Spleen (tissue), 11 donors: ENCODE results near the gene VPREB3. TPM values are rescaled to one million over a fixed set of nuclear protein-coding genes. Genes with fewer than 3 reads are reported as not detected.
A peak's percentile ranks its signal among the peaks of the same experiment; 100 is the strongest.

Source experiments
- DNase-seq: peaks from one replicate; pipeline ENCODE4 v3.0.0-alpha.2; 2020
- H3K27ac ChIP-seq, 8 donors: fragments of 200-600 bp; sonication (generic) in 7 of 8; 1 replicate in 4 of 8; 2 replicates in 4 of 8; pipeline versions ENCODE4 v1.5.0 to v1.8.0; 2016 to 2021; ENCODE audit warnings: inconsistent platforms in 4 of 8, mild to moderate bottlenecking in 4 of 8, moderate library complexity in 1 of 8
- H3K27me3 ChIP-seq, 7 donors: fragments of 200-600 bp; sonication (generic) in 6 of 7; replicated peaks in 1 of 7; 1 replicate in 4 of 7; 2 replicates in 3 of 7; pipeline versions ENCODE4 v1.5.0 to v1.8.0; 2016 to 2021; ENCODE audit warnings: inconsistent platforms in 3 of 7, mild to moderate bottlenecking in 1 of 7
- H3K36me3 ChIP-seq, 6 donors: fragments of 200-600 bp; sonication (generic) in 5 of 6; 1 replicate in 4 of 6; 2 replicates in 2 of 6; pipeline versions ENCODE4 v1.5.0 to v1.8.0; 2016 to 2021; ENCODE audit warnings: inconsistent platforms in 2 of 6
- H3K4me1 ChIP-seq, 6 donors: fragments of 200-600 bp; sonication (generic) in 5 of 6; 1 replicate in 3 of 6; 2 replicates in 3 of 6; pipeline versions ENCODE4 v1.5.0 to v1.8.0; 2016 to 2021; ENCODE audit warnings: inconsistent platforms in 3 of 6
- H3K4me3 ChIP-seq, 8 donors: fragments of 200-600 bp; sonication (generic) in 7 of 8; 1 replicate in 4 of 8; 2 replicates in 4 of 8; pipeline versions ENCODE4 v1.5.0 to v1.8.0; 2016 to 2021; ENCODE audit warnings: inconsistent platforms in 4 of 8, mild to moderate bottlenecking in 4 of 8, moderate library complexity in 2 of 8
- H3K9me3 ChIP-seq, 8 donors: fragments of 200-600 bp; sonication (generic) in 7 of 8; 1 replicate in 4 of 8; 2 replicates in 4 of 8; pipeline versions ENCODE4 v1.5.0 to v1.8.0; 2016 to 2021; ENCODE audit warnings: inconsistent platforms in 4 of 8
- POLR2A ChIP-seq, 3 donors: fragments of 450-650 bp; IDR thresholded peaks; one replicate each; pipeline ENCODE4 v1.5.1; 2017; ENCODE audit warnings: antibody characterized with exemption in 3 of 3, mild to moderate bottlenecking in 1 of 3
- POLR2AphosphoS5 ChIP-seq, 3 donors: sonication (generic); formaldehyde crosslinking; IDR thresholded peaks; one replicate each; pipeline ENCODE4 v1.5.1; 2017; ENCODE audit warnings: antibody characterized with exemption in 3 of 3
- WGBS, 5 donors: extraction: QIAGEN DNeasy Blood & Tissue Kit in 3 of 5; methylation state at CpG; one replicate each; pipeline versions ENCODE4 v1.1.5 to v1.1.7; 2013 to 2018; 5-methylcytosine and 5-hydroxymethylcytosine counted together
- intact Hi-C: fragments of 100-400 bp; cut with DNase I; formaldehyde crosslinking; loops from one replicate; pipeline ENCODE4 v1.15.0; 2023; ENCODE audit warnings: low total_unique reads
- polyA plus RNA-seq, 3 donors: library from polyadenylated mRNA; stranded (reverse); fragments of 200-250 nt; gene quantifications; one replicate each; pipeline ENCODE4 v1.2.1, GENCODE V29; 2013
- total RNA-seq, 7 donors: library from RNA; depleted of rRNA in 3 of 7; stranded (reverse); fragments of >200 nt in 3 of 7; fragmentation: NEBNext Ultra II Directional in 4 of 7; extraction: Animal tissue kit (Norgen Biotek cat#: 25700) in 4 of 7; gene quantifications; one replicate each; pipeline versions ENCODE4 v1.1.0 to v1.2.1, GENCODE V29; 2016 to 2021
- TF ChIP-seq, protein P1 (sequence below), 11 experiments: fragments of 200-600 bp in 7 of 11; fragments of 450-650 bp in 4 of 11; sonication (generic) in 4 of 11; IDR thresholded peaks in 8 of 11; conservative IDR thresholded peaks in 3 of 11; 1 replicate in 7 of 11; 2 replicates in 4 of 11; pipeline versions ENCODE4 v1.4.0 to v1.8.0; 2016 to 2021; ENCODE audit warnings: antibody characterized with exemption in 11 of 11, inconsistent platforms in 4 of 11, mild to moderate bottlenecking in 1 of 11
- donor health status: healthy with polysubstance abuse.
- donor health status: DM: no; HTN: no; CAD: no; lungs with moderate emphysema.
- donor health status: DM: no; HTN: no; CAD: no.
- donor health status: Bipolar disorder and iron deficiency.
- donor health status: healthy.
- donor health status: DM: no; HTN: no; CAD: no.
- donor health status: DM: yes; HTN: yes; CAD: no.

VPREB3 gene
- total and polyA plus RNA-seq, 10 donors: 24.9 to 472 (median 57.9) TPM

DNA sequence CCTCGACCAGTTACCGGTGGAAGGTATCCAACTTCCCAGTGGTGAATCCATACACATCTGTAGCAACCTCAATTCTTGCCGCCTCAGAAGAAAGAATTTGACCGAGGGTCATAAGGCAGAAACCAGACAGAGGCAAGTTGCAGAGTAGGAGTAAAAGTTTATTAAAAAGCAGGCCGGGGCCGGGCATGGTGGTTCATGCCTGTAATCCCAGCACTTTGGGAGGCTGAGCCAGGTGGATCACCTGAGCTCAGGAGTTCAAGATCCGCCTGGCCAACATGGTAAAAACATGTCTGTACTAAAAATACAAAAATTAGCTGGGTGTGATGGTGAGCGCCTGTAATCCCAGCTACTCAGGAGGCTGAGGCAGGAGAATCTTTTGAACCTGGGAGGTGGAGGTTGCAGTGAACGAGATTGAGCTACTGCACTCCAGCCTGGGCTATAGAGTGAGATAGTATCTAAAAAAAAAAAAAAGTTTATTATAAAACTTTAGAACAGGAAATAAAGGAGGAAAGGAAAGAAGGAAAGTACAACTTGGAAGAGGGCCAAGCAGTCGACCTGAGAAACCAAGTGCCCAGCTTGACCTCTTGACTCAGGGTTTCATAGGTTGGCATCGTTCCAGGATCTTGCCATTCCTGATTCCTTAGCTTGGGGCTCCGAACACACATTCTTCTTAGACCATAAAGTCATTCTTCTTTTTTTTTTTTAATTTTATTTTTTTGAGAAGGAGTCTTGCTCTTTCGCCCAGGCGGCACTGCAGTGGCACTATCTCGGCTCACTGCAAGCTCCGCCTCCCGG lies 35.7 kb downstream of the VPREB3 start:
- intact Hi-C loops: loop anchor here (5.0 kb wide), 1 partner anchor 69 kb away; the partner anchor contains the start of gene SMARCB1
- WGBS, 5 donors: 86 to 92% (median 88%) methylated on average over 17 of the region's 17 CpGs

DNA sequence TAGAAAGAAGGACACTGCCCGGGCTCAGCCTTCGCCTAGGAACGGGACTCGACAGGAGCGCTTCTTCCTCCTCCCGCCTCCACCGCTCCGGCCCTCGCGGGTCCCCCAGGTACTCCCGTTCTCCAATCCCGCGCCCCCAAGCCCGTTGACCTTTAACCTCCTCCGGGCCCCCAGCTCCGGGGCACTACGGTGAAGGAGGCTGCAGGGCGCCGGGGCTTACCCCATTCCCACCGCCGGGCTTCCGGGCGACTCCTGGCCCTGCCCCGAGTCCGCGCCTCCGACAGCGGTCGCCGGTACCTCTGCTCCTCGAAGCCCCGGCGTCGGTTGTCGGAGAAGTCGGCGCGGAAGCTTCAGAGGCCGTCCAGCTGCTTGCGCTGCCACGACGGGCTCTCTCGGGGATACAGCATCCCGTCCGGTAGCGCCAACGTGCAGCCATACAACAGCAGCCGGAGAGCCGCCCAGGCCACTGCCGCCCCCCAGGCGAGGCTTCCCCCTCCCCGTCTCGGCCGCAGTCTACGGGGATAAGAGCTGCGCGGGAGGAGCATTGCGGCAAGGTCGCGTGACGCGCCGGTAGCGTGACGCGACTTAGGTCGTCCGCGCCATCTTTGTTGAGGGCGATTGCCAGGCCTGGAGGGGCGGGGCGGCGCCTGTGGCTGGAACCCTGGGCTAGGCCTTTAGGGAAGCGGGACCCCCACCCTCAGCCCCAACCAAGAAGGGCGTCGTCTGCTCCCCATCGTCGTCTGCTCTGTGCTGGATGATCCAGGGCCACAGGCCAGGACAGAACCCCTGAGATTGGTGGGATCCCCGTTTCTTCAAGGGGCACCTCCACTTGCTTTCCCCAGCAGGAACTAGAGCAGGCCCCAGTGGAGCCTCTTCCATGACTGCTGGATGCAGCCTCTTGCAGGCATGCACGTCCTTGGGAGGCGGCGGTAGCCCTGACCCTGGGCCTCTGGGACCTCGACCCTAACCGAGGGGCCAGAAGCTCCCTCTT lies 37.1 kb downstream of the VPREB3 start:
- Histone ChIP-seq H3K9me3 (no peaks in the 10 kb centered on the region), H3K27ac (peak overlapping the region; percentile 71 to 92 (median 83)), H3K27me3 (no peaks in the 10 kb centered on the region), H3K36me3 (peaks cover 0 to 33% (median 24%) of the 10 kb centered on the region in 6 donors), H3K4me3 (peak overlapping the region; percentile 72 to 96 (median 81)), H3K4me1 (peaks cover 7 to 26% (median 21%) of the 10 kb centered on the region in 6 donors)
- WGBS, 5 donors: 1 to 6% (median 4%) methylated on average over 25 to 84 of the region's 84 CpGs
- TF ChIP-seq POLR2AphosphoS5 (IDR thresholded peaks at IDR 0.05) (peak; percentile 97 to 98 (median 98)), POLR2A (IDR thresholded peaks at IDR 0.05) (peak in 1 of 3 donors; percentile 73)
- TF ChIP-seq, protein P1, sequence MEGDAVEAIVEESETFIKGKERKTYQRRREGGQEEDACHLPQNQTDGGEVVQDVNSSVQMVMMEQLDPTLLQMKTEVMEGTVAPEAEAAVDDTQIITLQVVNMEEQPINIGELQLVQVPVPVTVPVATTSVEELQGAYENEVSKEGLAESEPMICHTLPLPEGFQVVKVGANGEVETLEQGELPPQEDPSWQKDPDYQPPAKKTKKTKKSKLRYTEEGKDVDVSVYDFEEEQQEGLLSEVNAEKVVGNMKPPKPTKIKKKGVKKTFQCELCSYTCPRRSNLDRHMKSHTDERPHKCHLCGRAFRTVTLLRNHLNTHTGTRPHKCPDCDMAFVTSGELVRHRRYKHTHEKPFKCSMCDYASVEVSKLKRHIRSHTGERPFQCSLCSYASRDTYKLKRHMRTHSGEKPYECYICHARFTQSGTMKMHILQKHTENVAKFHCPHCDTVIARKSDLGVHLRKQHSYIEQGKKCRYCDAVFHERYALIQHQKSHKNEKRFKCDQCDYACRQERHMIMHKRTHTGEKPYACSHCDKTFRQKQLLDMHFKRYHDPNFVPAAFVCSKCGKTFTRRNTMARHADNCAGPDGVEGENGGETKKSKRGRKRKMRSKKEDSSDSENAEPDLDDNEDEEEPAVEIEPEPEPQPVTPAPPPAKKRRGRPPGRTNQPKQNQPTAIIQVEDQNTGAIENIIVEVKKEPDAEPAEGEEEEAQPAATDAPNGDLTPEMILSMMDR (IDR thresholded peaks at IDR 0.05 in 8 of 11, conservative IDR thresholded peaks at IDR 0.05 in 3 of 11): peak in 3 of 11 experiments; percentile 15 to 25 (median 16)
- intact Hi-C loops: loop anchor here (5.0 kb wide), 1 partner anchor 70 kb away; the partner anchor contains the start of gene SMARCB1
- DNase-seq: peak; percentile 96

More for the DNA sequence above, 35.7 kb downstream of the VPREB3 start:
- no peak overlapping the region for H3K4me3 ChIP-seq
- H3K27ac ChIP-seq: no peak overlapping the region
- H3K4me1 ChIP-seq: peaks cover 7 to 26% (median 21%) of the 10 kb centered on the region in 6 donors
- TF ChIP-seq, protein P1 (IDR thresholded peaks at IDR 0.05 in 8 of 11, conservative IDR thresholded peaks at IDR 0.05 in 3 of 11): no peak
- TF ChIP-seq POLR2A (IDR thresholded peaks at IDR 0.05): no peak
- TF ChIP-seq POLR2AphosphoS5 (IDR thresholded peaks at IDR 0.05): no peak
- peaks cover 0 to 18% (median 15%) of the 10 kb centered on the region in 6 donors for H3K36me3 ChIP-seq
- H3K27me3 ChIP-seq: no peaks in the 10 kb centered on the region
- no peaks in the 10 kb centered on the region for H3K9me3 ChIP-seq
- no peak for DNase-seq

DNA sequence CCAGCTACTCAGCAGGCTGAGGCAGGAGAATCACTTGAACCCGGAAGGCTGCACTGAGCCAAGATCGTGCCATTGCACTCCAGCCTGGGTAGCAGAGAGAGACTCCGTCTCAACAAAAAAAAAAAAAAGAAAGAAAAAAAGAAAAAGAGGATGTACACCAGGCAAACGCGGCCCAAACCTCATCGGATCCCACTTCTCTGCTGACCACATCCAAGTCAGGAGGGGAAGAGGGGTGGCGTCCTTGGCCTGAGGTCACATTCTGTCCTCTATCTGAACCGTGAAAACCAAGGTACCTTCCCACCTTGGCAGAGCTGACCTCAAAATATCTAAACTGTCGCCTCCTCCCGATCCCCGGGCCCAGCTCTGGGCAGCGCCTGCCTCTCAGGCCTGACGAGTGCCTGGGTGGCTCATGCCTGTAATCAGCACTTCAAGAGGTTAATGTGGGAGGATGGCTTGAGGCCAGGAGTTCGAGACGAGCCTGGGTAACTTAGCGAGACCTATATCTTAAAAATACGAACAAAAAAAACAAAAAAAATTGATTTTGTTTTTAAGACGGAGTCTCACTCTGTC lies 38.3 kb downstream of the VPREB3 start:
- DNase-seq: peak; percentile 76
- H3K27ac ChIP-seq: peak overlapping the region in 2 of 8 donors; percentile 88 to 92
- H3K9me3 ChIP-seq: no peaks in the 10 kb centered on the region
- H3K36me3 ChIP-seq: peaks cover 0 to 45% (median 35%) of the 10 kb centered on the region in 6 donors
- intact Hi-C loops: loop anchor here (5.0 kb wide), 1 partner anchor 71 kb away; the partner anchor contains the start of gene SMARCB1
- no peaks in the 10 kb centered on the region for H3K27me3 ChIP-seq
- TF ChIP-seq POLR2A (IDR thresholded peaks at IDR 0.05): no peak
- TF ChIP-seq POLR2AphosphoS5 (IDR thresholded peaks at IDR 0.05): no peak
- TF ChIP-seq, protein P1 (IDR thresholded peaks at IDR 0.05 in 8 of 11, conservative IDR thresholded peaks at IDR 0.05 in 3 of 11): no peak
- peaks cover 7 to 26% (median 21%) of the 10 kb centered on the region in 6 donors for H3K4me1 ChIP-seq
- WGBS, 5 donors: 55 to 66% (median 62%) methylated on average over 18 of the region's 18 CpGs
- peak overlapping the region in 7 of 8 donors; percentile 72 to 90 (median 78) for H3K4me3 ChIP-seq
